ENCODE data around the gene LRRC4C. TPM values are rescaled to one million over a fixed set of nuclear protein-coding genes. Genes with fewer than 3 reads are reported as not detected.
A peak's percentile ranks its signal among the peaks of the same experiment; 100 is the strongest.

Gene LRRC4C
- total and polyA plus RNA-seq, 11 donors, result 0.08 to 1.2 (median 0.48) TPM; not detected in 1

GRCh38 chr11:40285558-40285957, 1173.9 kb downstream of the LRRC4C start:
- intact Hi-C loops (cut with DNase I), result no loop called here
- H3K36me3 ChIP-seq, result no peaks in the 10 kb centered on the region
- no peaks in the 10 kb centered on the region for H3K4me1 ChIP-seq
- H3K4me3 ChIP-seq, result no peak overlapping the region
- no peaks in the 10 kb centered on the region for H3K9me3 ChIP-seq
- 67 to 70% (median 69%) methylated on average over 2 of the region's 2 CpGs for WGBS, 4 donors
- H3K27ac ChIP-seq, result no peak overlapping the region
- ATAC-seq (no peak), DNase-seq (no peak)
- H3K27me3 ChIP-seq, result peaks cover 0 to under 1% (median 0%) of the 10 kb centered on the region in 9 donors
- TF ChIP-seq POLR2A (IDR thresholded peaks at IDR 0.05), result no peak
- no peak for TF ChIP-seq CTCF (IDR thresholded peaks at IDR 0.05)

- 35 to 45% (median 43%) methylated on average over 6 of the region's 6 CpGs for WGBS, 4 donors
- TF ChIP-seq CTCF (IDR thresholded peaks at IDR 0.05) (no peak), POLR2A (IDR thresholded peaks at IDR 0.05) (no peak)
- Histone ChIP-seq H3K27me3 (no peaks in the 10 kb centered on the region), H3K9me3 (no peaks in the 10 kb centered on the region), H3K4me1 (no peaks in the 10 kb centered on the region), H3K4me3 (peak overlapping the region in 1 of 12 donors; percentile 24), H3K27ac (no peak overlapping the region), H3K36me3 (no peaks in the 10 kb centered on the region)
- ATAC-seq (peak in 3 of 4 donors; percentile 37 to 51 (median 38)), DNase-seq (no peak)
- intact Hi-C loops (cut with DNase I), result no loop called here
Observed at GRCh38 chr11:40281052-40281580, 1178.3 kb downstream of the LRRC4C start.

GRCh38 chr11:40280159-40281051, 1179.0 kb downstream of the LRRC4C start:
- no peak for TF ChIP-seq POLR2A (IDR thresholded peaks at IDR 0.05)
- no peak for TF ChIP-seq CTCF (IDR thresholded peaks at IDR 0.05)
- DNase-seq (peak in 2 of 5 donors; percentile 20 to 56), ATAC-seq (peak in 1 of 4 donors; percentile 46)
- H3K4me1 ChIP-seq, result no peaks in the 10 kb centered on the region
- H3K4me3 ChIP-seq, result peak overlapping the region in 1 of 12 donors; percentile 24
- no peaks in the 10 kb centered on the region for H3K36me3 ChIP-seq
- intact Hi-C loops (cut with DNase I), result no loop called here
- H3K27ac ChIP-seq, result peak overlapping the region in 1 of 12 donors; percentile 2
- H3K27me3 ChIP-seq, result no peaks in the 10 kb centered on the region
- WGBS, 4 donors, result 65 to 73% (median 69%) methylated on average over 18 of the region's 18 CpGs
- H3K9me3 ChIP-seq, result no peaks in the 10 kb centered on the region

- no peak for DNase-seq
- no peak for ATAC-seq
- H3K9me3 ChIP-seq, result no peaks in the 10 kb centered on the region
- no peak overlapping the region for H3K27ac ChIP-seq
- intact Hi-C loops (cut with DNase I), result loop anchor here in 1 of 10 donors (10.0 kb wide), 1 partner anchor 62 kb away; no protein-coding TSS in a partner anchor
- no peaks in the 10 kb centered on the region for H3K4me1 ChIP-seq
- no peaks in the 10 kb centered on the region for H3K27me3 ChIP-seq
- H3K36me3 ChIP-seq, result no peaks in the 10 kb centered on the region
- H3K4me3 ChIP-seq, result no peak overlapping the region
- WGBS, 4 donors, result 60 to 82% (median 76%) methylated on average over 1 of the region's 1 CpG
- TF ChIP-seq POLR2A (IDR thresholded peaks at IDR 0.05) (no peak), CTCF (IDR thresholded peaks at IDR 0.05) (no peak)
Observed at GRCh38 chr11:40276960-40277359, 1182.5 kb downstream of the LRRC4C start.

All from heart left ventricle (tissue), 16 donors.